ENCODE measurements around the gene EFHC1. TPM values are rescaled to one million over a fixed set of nuclear protein-coding genes. Genes with fewer than 3 reads are reported as not detected.
"Not testable (repeated sequence)": the region's sequence is repeated elsewhere in the genome, so short reads cannot be mapped to it uniquely, and the experiment has no call there.

The EFHC1 gene
- total and polyA plus RNA-seq, 2 experiments from 2014 or later: 24.3 to 28.0 TPM

DNA sequence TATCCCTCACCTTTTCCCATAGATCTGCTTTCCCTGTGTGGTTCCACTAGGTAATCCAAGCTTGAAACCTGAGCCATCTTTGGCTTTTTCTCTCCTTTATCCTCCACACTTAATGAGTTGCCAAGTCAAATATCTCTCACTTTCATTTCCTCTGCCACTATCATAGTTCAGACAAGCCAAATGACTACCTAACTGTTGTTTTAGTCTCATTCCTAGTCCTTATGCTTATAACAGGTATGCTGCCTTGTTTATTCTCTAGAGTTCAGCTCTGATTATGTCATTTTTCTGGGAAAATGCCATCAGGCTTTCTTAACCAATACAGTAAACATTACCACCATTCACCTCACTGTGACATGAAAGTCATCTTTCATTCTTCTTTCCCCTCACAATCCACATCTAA lies 6.5 kb downstream of the EFHC1 start:
- TF ChIP-seq EZH2phosphoT487 (IDR thresholded peaks at IDR 0.05; ENCODE audit: unreplicated experiment): no peak
- H3K27me3 Mint-ChIP-seq (ENCODE audit: insufficient read depth, low read depth, poor library complexity): no peaks in the 10 kb centered on the region
- no peak for ATAC-seq
- no peaks in the 10 kb centered on the region for H3K9me2 ChIP-seq (ENCODE audit: insufficient read depth)
- no peak overlapping the region for H3K27ac ChIP-seq (ENCODE audit: low read depth)
- no peaks in the 10 kb centered on the region for H3K4me1 ChIP-seq (ENCODE audit: insufficient read depth)
- no peaks in the 10 kb centered on the region for H3K4me1 Mint-ChIP-seq
- H3K4me2 ChIP-seq: no peak overlapping the region
- no peak overlapping the region for H2AFZ ChIP-seq
- DNase-seq (ENCODE audit: low spot score): no peak
- no peak overlapping the region for H3K4me3 ChIP-seq
- no peaks in the 10 kb centered on the region for H3K9me3 Mint-ChIP-seq
- H4K20me1 ChIP-seq (replicated peaks; ENCODE audit: insufficient read depth): no peaks in the 10 kb centered on the region
- H3K27me3 ChIP-seq (ENCODE audit: insufficient read depth): no peaks in the 10 kb centered on the region
- H3K79me2 ChIP-seq (replicated peaks; ENCODE audit: insufficient read depth): no peaks in the 10 kb centered on the region
- H3K36me3 ChIP-seq (ENCODE audit: insufficient read depth): no peaks in the 10 kb centered on the region; the same call in 1 of the 2 replicates
- H3K27ac Mint-ChIP-seq: no peak overlapping the region
- H3F3A ChIP-seq (replicated peaks; ENCODE audit: low read depth): no peaks in the 10 kb centered on the region
- H3K4me3 Mint-ChIP-seq: no peak overlapping the region
- H3K36me3 Mint-ChIP-seq (ENCODE audit: low read depth): no peaks in the 10 kb centered on the region

DNA sequence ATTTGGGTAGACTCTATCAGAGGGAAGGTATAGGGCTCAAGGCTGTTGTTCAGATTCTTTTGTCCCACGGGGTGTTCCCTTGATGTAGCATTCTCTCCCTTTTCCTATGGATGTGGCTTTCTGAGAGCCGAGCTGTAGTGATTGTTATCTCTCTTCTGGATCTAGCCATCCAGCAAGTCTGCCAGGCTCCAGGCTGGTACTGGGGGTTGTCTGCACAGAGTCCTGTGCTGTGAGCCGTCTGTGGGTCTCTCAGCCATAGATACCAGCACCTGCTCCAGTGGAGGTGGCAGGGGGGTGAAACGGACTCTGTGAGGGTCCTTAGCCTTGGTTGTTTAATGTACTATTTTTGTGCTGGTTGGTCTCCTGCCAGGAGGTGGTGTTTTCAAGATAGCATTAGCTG lies 13.2 kb downstream of the EFHC1 start:
- not testable (repeated sequence) for H3K4me1 Mint-ChIP-seq; ATAC-seq; H3K27me3 Mint-ChIP-seq (ENCODE audit: insufficient read depth, low read depth, poor library complexity); H3K27ac ChIP-seq (ENCODE audit: low read depth); H3K9me2 ChIP-seq (ENCODE audit: insufficient read depth); H3F3A ChIP-seq (replicated peaks; ENCODE audit: low read depth); H3K4me3 ChIP-seq; H3K4me2 ChIP-seq; DNase-seq (ENCODE audit: low spot score); H3K79me2 ChIP-seq (replicated peaks; ENCODE audit: insufficient read depth); H3K36me3 Mint-ChIP-seq (ENCODE audit: low read depth); H3K27me3 ChIP-seq (ENCODE audit: insufficient read depth); H3K4me3 Mint-ChIP-seq; H3K4me1 ChIP-seq (ENCODE audit: insufficient read depth); H3K27ac Mint-ChIP-seq; H2AFZ ChIP-seq; H4K20me1 ChIP-seq (replicated peaks; ENCODE audit: insufficient read depth); H3K36me3 ChIP-seq (ENCODE audit: insufficient read depth); H3K9me3 Mint-ChIP-seq

DNA sequence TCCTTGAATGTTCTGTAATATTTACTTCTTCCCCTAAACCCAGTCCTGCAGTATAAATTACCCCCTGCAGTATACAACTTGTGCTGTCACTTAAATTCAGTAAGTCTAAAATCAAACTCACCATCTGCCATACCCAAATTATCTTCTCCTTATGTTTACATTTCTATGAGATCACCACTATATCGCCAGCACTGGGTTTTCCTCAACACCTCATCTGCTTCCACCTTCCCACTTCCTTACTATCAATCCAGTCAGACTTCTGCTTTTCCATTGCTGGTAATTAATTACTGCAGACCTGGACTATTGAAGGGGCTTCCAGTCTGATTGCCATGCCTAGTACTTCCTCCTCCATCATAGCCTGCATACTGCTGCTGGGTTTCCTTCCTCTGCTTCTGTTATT lies 15.2 kb downstream of the EFHC1 start:
- DNase-seq (ENCODE audit: low spot score) (no peak), ATAC-seq (no peak)
- no peaks in the 10 kb centered on the region for H3K27me3 ChIP-seq (ENCODE audit: insufficient read depth)
- no peaks in the 10 kb centered on the region for H3K36me3 ChIP-seq (ENCODE audit: insufficient read depth)
- H3K4me3 ChIP-seq: no peak overlapping the region
- Mint-ChIP-seq H3K27me3 (ENCODE audit: insufficient read depth, low read depth, poor library complexity) (peaks cover 1% of the 10 kb centered on the region), H3K27ac (no peak overlapping the region), H3K9me3 (no peaks in the 10 kb centered on the region), H3K36me3 (ENCODE audit: low read depth) (no peaks in the 10 kb centered on the region), H3K4me3 (no peak overlapping the region), H3K4me1 (peaks cover 8% of the 10 kb centered on the region)
- H3F3A ChIP-seq (replicated peaks; ENCODE audit: low read depth): no peaks in the 10 kb centered on the region
- H3K4me1 ChIP-seq (ENCODE audit: insufficient read depth): no peaks in the 10 kb centered on the region; the same call in 1 of the 2 replicates
- H2AFZ ChIP-seq: no peak overlapping the region
- H3K27ac ChIP-seq (ENCODE audit: low read depth): no peak overlapping the region; the same call in 1 of the 2 replicates
- H4K20me1 ChIP-seq (replicated peaks; ENCODE audit: insufficient read depth): no peaks in the 10 kb centered on the region
- no peaks in the 10 kb centered on the region for H3K9me2 ChIP-seq (ENCODE audit: insufficient read depth)
- TF ChIP-seq NANOG (IDR thresholded peaks at IDR 0.05; ENCODE audit: borderline replicate concordance): no peak
- no peaks in the 10 kb centered on the region for H3K79me2 ChIP-seq (replicated peaks; ENCODE audit: insufficient read depth)
- no peak overlapping the region for H3K4me2 ChIP-seq

DNA sequence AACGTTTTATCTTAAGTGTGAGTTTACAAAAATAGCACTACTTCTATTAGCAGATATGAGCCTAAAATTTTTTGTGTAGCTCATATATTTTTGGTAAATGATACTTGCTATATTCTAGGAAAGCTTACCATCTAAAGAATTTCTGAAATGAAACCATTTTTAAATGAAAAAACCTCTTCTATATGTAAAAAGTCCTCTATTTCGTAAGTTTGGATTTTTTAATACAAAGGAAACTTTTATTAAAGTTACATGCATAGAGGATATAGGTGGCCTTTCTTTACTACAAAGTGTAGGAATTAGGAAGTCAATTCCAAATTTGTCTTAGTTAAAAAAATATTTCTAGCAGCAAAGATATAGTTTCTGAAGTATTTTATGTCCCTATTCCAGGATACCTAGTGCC lies 18.8 kb downstream of the EFHC1 start:
- DNase-seq (ENCODE audit: low spot score): no peak
- H3K27ac Mint-ChIP-seq: no peak overlapping the region
- no peak for TF ChIP-seq POLR2AphosphoS5 (IDR thresholded peaks at IDR 0.05; ENCODE audit: low read depth)
- TF ChIP-seq, protein P1, sequence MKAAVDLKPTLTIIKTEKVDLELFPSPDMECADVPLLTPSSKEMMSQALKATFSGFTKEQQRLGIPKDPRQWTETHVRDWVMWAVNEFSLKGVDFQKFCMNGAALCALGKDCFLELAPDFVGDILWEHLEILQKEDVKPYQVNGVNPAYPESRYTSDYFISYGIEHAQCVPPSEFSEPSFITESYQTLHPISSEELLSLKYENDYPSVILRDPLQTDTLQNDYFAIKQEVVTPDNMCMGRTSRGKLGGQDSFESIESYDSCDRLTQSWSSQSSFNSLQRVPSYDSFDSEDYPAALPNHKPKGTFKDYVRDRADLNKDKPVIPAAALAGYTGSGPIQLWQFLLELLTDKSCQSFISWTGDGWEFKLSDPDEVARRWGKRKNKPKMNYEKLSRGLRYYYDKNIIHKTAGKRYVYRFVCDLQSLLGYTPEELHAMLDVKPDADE (IDR thresholded peaks at IDR 0.05): no peak
- no peak for TF ChIP-seq EZH2phosphoT487 (IDR thresholded peaks at IDR 0.05; ENCODE audit: unreplicated experiment)
- TF ChIP-seq ZNF114 (CRISPR knock-in tag; IDR thresholded peaks at IDR 0.05): no peak
- TF ChIP-seq JUNB (IDR thresholded peaks at IDR 0.05; ENCODE audit: unreplicated experiment): no peak
- no peak for TF ChIP-seq STAT1 (IDR thresholded peaks at IDR 0.05; ENCODE audit: unreplicated experiment)
- TF ChIP-seq, protein P2, sequence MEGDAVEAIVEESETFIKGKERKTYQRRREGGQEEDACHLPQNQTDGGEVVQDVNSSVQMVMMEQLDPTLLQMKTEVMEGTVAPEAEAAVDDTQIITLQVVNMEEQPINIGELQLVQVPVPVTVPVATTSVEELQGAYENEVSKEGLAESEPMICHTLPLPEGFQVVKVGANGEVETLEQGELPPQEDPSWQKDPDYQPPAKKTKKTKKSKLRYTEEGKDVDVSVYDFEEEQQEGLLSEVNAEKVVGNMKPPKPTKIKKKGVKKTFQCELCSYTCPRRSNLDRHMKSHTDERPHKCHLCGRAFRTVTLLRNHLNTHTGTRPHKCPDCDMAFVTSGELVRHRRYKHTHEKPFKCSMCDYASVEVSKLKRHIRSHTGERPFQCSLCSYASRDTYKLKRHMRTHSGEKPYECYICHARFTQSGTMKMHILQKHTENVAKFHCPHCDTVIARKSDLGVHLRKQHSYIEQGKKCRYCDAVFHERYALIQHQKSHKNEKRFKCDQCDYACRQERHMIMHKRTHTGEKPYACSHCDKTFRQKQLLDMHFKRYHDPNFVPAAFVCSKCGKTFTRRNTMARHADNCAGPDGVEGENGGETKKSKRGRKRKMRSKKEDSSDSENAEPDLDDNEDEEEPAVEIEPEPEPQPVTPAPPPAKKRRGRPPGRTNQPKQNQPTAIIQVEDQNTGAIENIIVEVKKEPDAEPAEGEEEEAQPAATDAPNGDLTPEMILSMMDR (conservative IDR thresholded peaks at IDR 0.05; ENCODE audit: low read depth in 2 of 2): no peak
- TF ChIP-seq, protein P3, sequence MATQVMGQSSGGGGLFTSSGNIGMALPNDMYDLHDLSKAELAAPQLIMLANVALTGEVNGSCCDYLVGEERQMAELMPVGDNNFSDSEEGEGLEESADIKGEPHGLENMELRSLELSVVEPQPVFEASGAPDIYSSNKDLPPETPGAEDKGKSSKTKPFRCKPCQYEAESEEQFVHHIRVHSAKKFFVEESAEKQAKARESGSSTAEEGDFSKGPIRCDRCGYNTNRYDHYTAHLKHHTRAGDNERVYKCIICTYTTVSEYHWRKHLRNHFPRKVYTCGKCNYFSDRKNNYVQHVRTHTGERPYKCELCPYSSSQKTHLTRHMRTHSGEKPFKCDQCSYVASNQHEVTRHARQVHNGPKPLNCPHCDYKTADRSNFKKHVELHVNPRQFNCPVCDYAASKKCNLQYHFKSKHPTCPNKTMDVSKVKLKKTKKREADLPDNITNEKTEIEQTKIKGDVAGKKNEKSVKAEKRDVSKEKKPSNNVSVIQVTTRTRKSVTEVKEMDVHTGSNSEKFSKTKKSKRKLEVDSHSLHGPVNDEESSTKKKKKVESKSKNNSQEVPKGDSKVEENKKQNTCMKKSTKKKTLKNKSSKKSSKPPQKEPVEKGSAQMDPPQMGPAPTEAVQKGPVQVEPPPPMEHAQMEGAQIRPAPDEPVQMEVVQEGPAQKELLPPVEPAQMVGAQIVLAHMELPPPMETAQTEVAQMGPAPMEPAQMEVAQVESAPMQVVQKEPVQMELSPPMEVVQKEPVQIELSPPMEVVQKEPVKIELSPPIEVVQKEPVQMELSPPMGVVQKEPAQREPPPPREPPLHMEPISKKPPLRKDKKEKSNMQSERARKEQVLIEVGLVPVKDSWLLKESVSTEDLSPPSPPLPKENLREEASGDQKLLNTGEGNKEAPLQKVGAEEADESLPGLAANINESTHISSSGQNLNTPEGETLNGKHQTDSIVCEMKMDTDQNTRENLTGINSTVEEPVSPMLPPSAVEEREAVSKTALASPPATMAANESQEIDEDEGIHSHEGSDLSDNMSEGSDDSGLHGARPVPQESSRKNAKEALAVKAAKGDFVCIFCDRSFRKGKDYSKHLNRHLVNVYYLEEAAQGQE (IDR thresholded peaks at IDR 0.05; ENCODE audit: unreplicated experiment): no peak

More for the DNA sequence above, 18.8 kb downstream of the EFHC1 start:
- Histone ChIP-seq H3K27me3 (ENCODE audit: insufficient read depth) (no peaks in the 10 kb centered on the region), H3K9me2 (ENCODE audit: insufficient read depth) (no peaks in the 10 kb centered on the region), H3F3A (replicated peaks; ENCODE audit: low read depth) (no peaks in the 10 kb centered on the region), H3K27ac (ENCODE audit: low read depth) (no peak overlapping the region), H3K4me3 (no peak overlapping the region), H3K4me2 (no peak overlapping the region), H4K20me1 (replicated peaks; ENCODE audit: insufficient read depth) (no peaks in the 10 kb centered on the region), H3K36me3 (ENCODE audit: insufficient read depth) (no peaks in the 10 kb centered on the region), H2AFZ (no peak overlapping the region), H3K4me1 (ENCODE audit: insufficient read depth) (no peaks in the 10 kb centered on the region), H3K79me2 (replicated peaks; ENCODE audit: insufficient read depth) (no peaks in the 10 kb centered on the region)
- H3K36me3 Mint-ChIP-seq (ENCODE audit: low read depth): peaks cover 4% of the 10 kb centered on the region; the same call in 2 of the 3 replicates
- H3K9me3 Mint-ChIP-seq: peaks cover 4% of the 10 kb centered on the region; the same call in 1 of the 3 replicates
- ATAC-seq: no peak
- H3K27me3 Mint-ChIP-seq (ENCODE audit: insufficient read depth, low read depth, poor library complexity): peaks cover under 1% of the 10 kb centered on the region
- H3K4me3 Mint-ChIP-seq: no peak overlapping the region
- no peaks in the 10 kb centered on the region; the same call in 2 of the 3 replicates for H3K4me1 Mint-ChIP-seq

Data from GM23338 (cell line).